HCT116 (cell line): Measurements from ENCODE around the gene TAF1D. TPM values are rescaled to one million over a fixed set of nuclear protein-coding genes. Genes with fewer than 3 reads are reported as not detected.

Source experiments
- ATAC-seq: fragments of 200-7000 bp; cut with Tn5 transposase; 2 replicates; pipeline ENCODE4 v1.9.1; 2020; ENCODE audit warnings: mild to moderate bottlenecking, moderate library complexity
- BruUV-seq: library from RNA; stranded (reverse); fragments of 400-500 nt; replicated peaks from 2 replicates; lab custom pipeline; 2021; lab: Mats Ljungman, UMichigan
- CTCF ChIA-PET: fragments of 300-600 bp; sonication (Branson Sonifier 250); formaldehyde crosslinking; loops from one replicate; lab custom pipeline; 2021; ENCODE audit warnings: antibody characterized with exemption; lab: Charles Lee
- POLR2A ChIA-PET: fragments of 300-600, 350-600 bp; sonication (Branson Sonifier 250); formaldehyde crosslinking; loops from one replicate; lab custom pipeline; 2021; ENCODE audit warnings: antibody characterized with exemption; lab: Charles Lee
- RAD21 ChIA-PET, 2 experiments: fragments of 300-600 bp; sonication (Branson Sonifier 250); formaldehyde crosslinking; loops; one replicate each; lab custom pipeline; 2023; ENCODE audit warnings: low total read pairs in 2 of 2; ENCODE audit not compliant: uncharacterized antibody in 2 of 2, unreplicated experiment in 2 of 2, low non-redundant PET in 1 of 2; lab: Charles Lee
- DNase-seq: peaks from one replicate; pipeline ENCODE4 v3.0.0-alpha.2; 2010; ENCODE audit warnings: low read depth, low spot score
- H2AFZ ChIP-seq: fragments of 200-600 bp; shearing (Covaris generic), sonication (generic); 2 replicates; pipeline ENCODE4 v1.6.1; 2017; ENCODE audit warnings: low read depth, mixed run types, mixed read lengths, antibody characterized with exemption, low read length; ENCODE audit not compliant: poor library complexity, severe bottlenecking
- H3K27ac ChIP-seq: 2 replicates; pipeline ENCODE4 v1.5.1; 2012; ENCODE audit warnings: low read depth, low read length
- H3K27me3 ChIP-seq: fragments of 200-600 bp; sonication (generic); 2 replicates; pipeline ENCODE4 v1.6.1; 2016; ENCODE audit warnings: mixed run types, low read length, mixed read lengths; ENCODE audit not compliant: insufficient read depth
- H3K36me3 ChIP-seq, 2 experiments: fragments of 200-500 bp in 1 of 2; fragments of 200-600 bp in 1 of 2; sonication (Bioruptor generic) in 1 of 2; sonication (generic) in 1 of 2; 2 replicates each; pipeline versions ENCODE4 v1.5.1 to v1.6.1; 2014 to 2016; ENCODE audit warnings: low read length in 2 of 2, inconsistent platforms in 1 of 2, mixed read lengths in 1 of 2, mixed run types in 1 of 2; ENCODE audit not compliant: insufficient read depth in 2 of 2, control insufficient read depth in 1 of 2
- H3K4me1 ChIP-seq, 2 experiments: fragments of 200-600 bp in 1 of 2; sonication (generic) in 1 of 2; 2 replicates each; pipeline versions ENCODE4 v1.5.1 to v1.6.1; 2012 to 2017; ENCODE audit warnings: low read length in 2 of 2, inconsistent platforms in 1 of 2, mild to moderate bottlenecking in 1 of 2, mixed read lengths in 1 of 2, mixed run types in 1 of 2, moderate library complexity in 1 of 2; ENCODE audit not compliant: insufficient read depth in 2 of 2, control insufficient read depth in 1 of 2
- H3K4me2 ChIP-seq: fragments of 200-600 bp; sonication (generic); 2 replicates; pipeline ENCODE4 v1.6.1; 2017; ENCODE audit warnings: mixed run types, low read length, mixed read lengths
- H3K4me3 ChIP-seq, 2 experiments: fragments of 200-600 bp in 1 of 2; sonication (generic) in 1 of 2; replicated peaks in 1 of 2; 2 replicates each; pipeline ENCODE4 v1.5.1; 2011 to 2016; ENCODE audit warnings: low read length in 2 of 2, control low read depth in 1 of 2, low read depth in 1 of 2, mild to moderate bottlenecking in 1 of 2, mixed read lengths in 1 of 2, mixed run types in 1 of 2
- H3K79me2 ChIP-seq: fragments of 200-600 bp; sonication (generic); 2 replicates; pipeline ENCODE4 v1.6.1; 2017; ENCODE audit warnings: mild to moderate bottlenecking, mixed run types, low read length, moderate library complexity, mixed read lengths; ENCODE audit not compliant: insufficient read depth
- H3K9ac ChIP-seq: fragments of 200-600 bp; sonication (generic); 2 replicates; pipeline ENCODE4 v1.6.1; 2016; ENCODE audit warnings: low read length, mixed read lengths
- H3K9me2 ChIP-seq: fragments of 200-600 bp; sonication (generic), shearing (Covaris generic); 2 replicates; pipeline ENCODE4 v1.6.1; 2017; ENCODE audit warnings: mixed run types, mild to moderate bottlenecking, moderate library complexity; ENCODE audit not compliant: insufficient read depth
- H3K9me3 ChIP-seq, 2 experiments: fragments of 200-500 bp in 1 of 2; fragments of 200-600 bp in 1 of 2; sonication (Bioruptor generic) in 1 of 2; sonication (generic) in 1 of 2; 2 replicates each; pipeline ENCODE4 v1.6.1; 2014 to 2017; ENCODE audit warnings: low read length in 2 of 2, mixed read lengths in 2 of 2, inconsistent platforms in 1 of 2, low read depth in 1 of 2, mild to moderate bottlenecking in 1 of 2, mixed run types in 1 of 2, moderate library complexity in 1 of 2; ENCODE audit not compliant: control insufficient read depth in 1 of 2, insufficient read depth in 1 of 2
- H4K20me1 ChIP-seq: fragments of 200-600 bp; sonication (generic), shearing (Covaris generic); 2 replicates; pipeline ENCODE4 v1.6.1; 2017; ENCODE audit warnings: mixed run types, mild to moderate bottlenecking, moderate library complexity; ENCODE audit not compliant: insufficient read depth
- EGR1 ChIP-seq: IDR thresholded peaks from 2 replicates; pipeline ENCODE4 v1.6.1; 2012; ENCODE audit warnings: low read depth
- EZH2phosphoT487 ChIP-seq: fragments of 200-600 bp; IDR thresholded peaks from 2 replicates; pipeline ENCODE4 v1.6.1; 2018; ENCODE audit warnings: antibody characterized with exemption, borderline replicate concordance
- POLR2A ChIP-seq: IDR thresholded peaks from 2 replicates; pipeline ENCODE4 v1.7.0; 2011; ENCODE audit warnings: borderline replicate concordance; ENCODE audit not compliant: insufficient read depth, insufficient read length; ENCODE audit errors: extremely low read depth
- ZNF274 ChIP-seq: fragments of 200-500 bp; sonication (Bioruptor generic); IDR thresholded peaks from 2 replicates; pipeline ENCODE4 v1.6.1; 2014; ENCODE audit warnings: mild to moderate bottlenecking, low read depth, low read length, inconsistent platforms
- intact Hi-C: fragments of 100-400 bp; cut with micrococcal nuclease; formaldehyde crosslinking; loops from 2 replicates; pipeline ENCODE4 v1.10.0; 2022
- total RNA-seq: library from RNA; stranded (reverse); gene quantifications from one replicate; pipeline ENCODE4 v1.2.1, GENCODE V29; 2021; ENCODE audit not compliant: unreplicated experiment
- TF ChIP-seq, protein P1 (sequence below), 3 experiments: fragments of 200-600 bp in 1 of 3; sonication (generic) in 1 of 3; IDR thresholded peaks in 2 of 3; conservative IDR thresholded peaks in 1 of 3; 2 replicates each; pipeline ENCODE4 v1.5.1; 2012 to 2017; ENCODE audit warnings: low read depth in 2 of 3, low read length in 2 of 3, antibody characterized with exemption in 1 of 3, borderline replicate concordance in 1 of 3, control low read depth in 1 of 3, mild to moderate bottlenecking in 1 of 3, mixed read lengths in 1 of 3, mixed run types in 1 of 3, moderate library complexity in 1 of 3; ENCODE audit not compliant: insufficient read depth in 1 of 3
- TF ChIP-seq, protein P2 (sequence below): IDR thresholded peaks from 2 replicates; pipeline ENCODE4 v1.6.1; 2012; ENCODE audit warnings: low read depth
- TF ChIP-seq, protein P3 (sequence below): IDR thresholded peaks from 2 replicates; pipeline ENCODE4 v1.6.1; 2011; ENCODE audit warnings: mild to moderate bottlenecking, low read length, moderate library complexity; ENCODE audit not compliant: insufficient replicate concordance; ENCODE audit errors: extremely low read depth

The TAF1D gene
- total RNA-seq, 1 experiment from 2014 or later, result 267 TPM

DNA sequence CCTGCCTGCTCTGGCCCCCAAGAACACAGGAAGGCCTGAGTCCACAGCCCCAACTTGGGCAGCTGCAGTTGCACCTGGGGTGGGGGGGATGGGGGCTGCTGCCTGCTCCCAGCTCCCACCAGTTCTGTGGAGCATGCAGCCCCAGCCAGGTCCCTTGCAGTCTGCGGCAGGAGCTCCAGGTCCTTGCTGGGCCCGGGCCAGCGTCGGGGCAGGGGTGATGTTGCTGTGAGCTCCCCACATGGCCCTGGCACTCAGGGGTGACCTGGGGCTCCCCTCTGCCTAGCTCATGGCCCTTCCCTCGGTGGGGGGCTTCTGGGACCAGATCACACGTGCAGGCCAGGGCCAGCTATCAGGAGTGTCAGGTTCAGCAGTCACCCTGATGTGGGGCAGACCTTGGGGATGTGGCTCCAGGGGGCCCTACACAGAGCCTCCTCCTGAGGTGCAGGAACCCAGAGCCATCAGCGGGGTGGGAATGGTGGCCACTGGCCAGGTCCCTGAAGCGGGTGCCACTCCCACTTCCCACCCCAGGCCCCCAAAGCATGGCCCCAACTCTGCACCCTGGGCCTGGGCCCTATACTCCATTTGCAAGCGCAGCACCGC, 32.4 kb upstream of the TAF1D start:
- Histone ChIP-seq H3K79me2 (no peaks in the 10 kb centered on the region), H3K4me2 (no peak overlapping the region), H3K36me3 (no peaks in the 10 kb centered on the region), H3K27me3 (no peaks in the 10 kb centered on the region), H3K9me2 (no peaks in the 10 kb centered on the region), H3K4me1 (no peaks in the 10 kb centered on the region), H2AFZ (no peak overlapping the region), H3K27ac (no peak overlapping the region), H3K4me3 (no peak overlapping the region), H4K20me1 (no peaks in the 10 kb centered on the region), H3K9ac (no peak overlapping the region), H3K9me3 (no peaks in the 10 kb centered on the region)
- ATAC-seq (no peak), DNase-seq (no peak)
- intact Hi-C loops, result no loop called here
- RAD21 ChIA-PET, result no interaction called here
- no TSS peak for BruUV-seq
- TF ChIP-seq ZNF274 (no peak), EGR1 (no peak), EZH2phosphoT487 (no peak), POLR2A (no peak)
- TF ChIP-seq, protein P1, sequence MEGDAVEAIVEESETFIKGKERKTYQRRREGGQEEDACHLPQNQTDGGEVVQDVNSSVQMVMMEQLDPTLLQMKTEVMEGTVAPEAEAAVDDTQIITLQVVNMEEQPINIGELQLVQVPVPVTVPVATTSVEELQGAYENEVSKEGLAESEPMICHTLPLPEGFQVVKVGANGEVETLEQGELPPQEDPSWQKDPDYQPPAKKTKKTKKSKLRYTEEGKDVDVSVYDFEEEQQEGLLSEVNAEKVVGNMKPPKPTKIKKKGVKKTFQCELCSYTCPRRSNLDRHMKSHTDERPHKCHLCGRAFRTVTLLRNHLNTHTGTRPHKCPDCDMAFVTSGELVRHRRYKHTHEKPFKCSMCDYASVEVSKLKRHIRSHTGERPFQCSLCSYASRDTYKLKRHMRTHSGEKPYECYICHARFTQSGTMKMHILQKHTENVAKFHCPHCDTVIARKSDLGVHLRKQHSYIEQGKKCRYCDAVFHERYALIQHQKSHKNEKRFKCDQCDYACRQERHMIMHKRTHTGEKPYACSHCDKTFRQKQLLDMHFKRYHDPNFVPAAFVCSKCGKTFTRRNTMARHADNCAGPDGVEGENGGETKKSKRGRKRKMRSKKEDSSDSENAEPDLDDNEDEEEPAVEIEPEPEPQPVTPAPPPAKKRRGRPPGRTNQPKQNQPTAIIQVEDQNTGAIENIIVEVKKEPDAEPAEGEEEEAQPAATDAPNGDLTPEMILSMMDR (IDR thresholded peaks at IDR 0.05 in 2 of 3, conservative IDR thresholded peaks at IDR 0.05 in 1 of 3; ENCODE audit: borderline replicate concordance in 1 of 3, insufficient read depth in 1 of 3, low read depth in 2 of 3, low read length in 2 of 3), result no peak
- TF ChIP-seq, protein P2, sequence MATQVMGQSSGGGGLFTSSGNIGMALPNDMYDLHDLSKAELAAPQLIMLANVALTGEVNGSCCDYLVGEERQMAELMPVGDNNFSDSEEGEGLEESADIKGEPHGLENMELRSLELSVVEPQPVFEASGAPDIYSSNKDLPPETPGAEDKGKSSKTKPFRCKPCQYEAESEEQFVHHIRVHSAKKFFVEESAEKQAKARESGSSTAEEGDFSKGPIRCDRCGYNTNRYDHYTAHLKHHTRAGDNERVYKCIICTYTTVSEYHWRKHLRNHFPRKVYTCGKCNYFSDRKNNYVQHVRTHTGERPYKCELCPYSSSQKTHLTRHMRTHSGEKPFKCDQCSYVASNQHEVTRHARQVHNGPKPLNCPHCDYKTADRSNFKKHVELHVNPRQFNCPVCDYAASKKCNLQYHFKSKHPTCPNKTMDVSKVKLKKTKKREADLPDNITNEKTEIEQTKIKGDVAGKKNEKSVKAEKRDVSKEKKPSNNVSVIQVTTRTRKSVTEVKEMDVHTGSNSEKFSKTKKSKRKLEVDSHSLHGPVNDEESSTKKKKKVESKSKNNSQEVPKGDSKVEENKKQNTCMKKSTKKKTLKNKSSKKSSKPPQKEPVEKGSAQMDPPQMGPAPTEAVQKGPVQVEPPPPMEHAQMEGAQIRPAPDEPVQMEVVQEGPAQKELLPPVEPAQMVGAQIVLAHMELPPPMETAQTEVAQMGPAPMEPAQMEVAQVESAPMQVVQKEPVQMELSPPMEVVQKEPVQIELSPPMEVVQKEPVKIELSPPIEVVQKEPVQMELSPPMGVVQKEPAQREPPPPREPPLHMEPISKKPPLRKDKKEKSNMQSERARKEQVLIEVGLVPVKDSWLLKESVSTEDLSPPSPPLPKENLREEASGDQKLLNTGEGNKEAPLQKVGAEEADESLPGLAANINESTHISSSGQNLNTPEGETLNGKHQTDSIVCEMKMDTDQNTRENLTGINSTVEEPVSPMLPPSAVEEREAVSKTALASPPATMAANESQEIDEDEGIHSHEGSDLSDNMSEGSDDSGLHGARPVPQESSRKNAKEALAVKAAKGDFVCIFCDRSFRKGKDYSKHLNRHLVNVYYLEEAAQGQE, result no peak
- TF ChIP-seq, protein P3, sequence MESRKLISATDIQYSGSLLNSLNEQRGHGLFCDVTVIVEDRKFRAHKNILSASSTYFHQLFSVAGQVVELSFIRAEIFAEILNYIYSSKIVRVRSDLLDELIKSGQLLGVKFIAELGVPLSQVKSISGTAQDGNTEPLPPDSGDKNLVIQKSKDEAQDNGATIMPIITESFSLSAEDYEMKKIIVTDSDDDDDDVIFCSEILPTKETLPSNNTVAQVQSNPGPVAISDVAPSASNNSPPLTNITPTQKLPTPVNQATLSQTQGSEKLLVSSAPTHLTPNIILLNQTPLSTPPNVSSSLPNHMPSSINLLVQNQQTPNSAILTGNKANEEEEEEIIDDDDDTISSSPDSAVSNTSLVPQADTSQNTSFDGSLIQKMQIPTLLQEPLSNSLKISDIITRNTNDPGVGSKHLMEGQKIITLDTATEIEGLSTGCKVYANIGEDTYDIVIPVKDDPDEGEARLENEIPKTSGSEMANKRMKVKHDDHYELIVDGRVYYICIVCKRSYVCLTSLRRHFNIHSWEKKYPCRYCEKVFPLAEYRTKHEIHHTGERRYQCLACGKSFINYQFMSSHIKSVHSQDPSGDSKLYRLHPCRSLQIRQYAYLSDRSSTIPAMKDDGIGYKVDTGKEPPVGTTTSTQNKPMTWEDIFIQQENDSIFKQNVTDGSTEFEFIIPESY, result no peak
- POLR2A ChIA-PET, result no interaction called here
- CTCF ChIA-PET, result no interaction called here
